GM12878 (cell line): Measurements from ENCODE around the gene DZIP1L. TPM values are rescaled to one million over a fixed set of nuclear protein-coding genes. Genes with fewer than 3 reads are reported as not detected.

Experiments
- ATAC-seq: fragments of 200-7000 bp; cut with Tn5 transposase; 3 replicates; pipeline ENCODE4 v1.9.1; 2020; ENCODE audit warnings: mild to moderate bottlenecking, moderate library complexity
- BruUV-seq: library from RNA; stranded (reverse); fragments of 400-500 nt; replicated peaks from 2 replicates; lab custom pipeline; 2021; lab: Mats Ljungman, UMichigan
- CTCF ChIA-PET: fragments of 300-600 bp; sonication (Branson Sonifier 250); formaldehyde crosslinking; extraction: SDS; loops from one replicate; lab custom pipeline; 2021; ENCODE audit warnings: inconsistent platforms; lab: Yijun Ruan, JAX
- POLR2A ChIA-PET: fragments of 350-600 bp; formaldehyde crosslinking; extraction: SDS; loops from one replicate; lab custom pipeline; 2021; ENCODE audit warnings: inconsistent platforms; lab: Charles Lee
- RAD21 ChIA-PET: fragments of 300-600 bp; sonication (Branson Sonifier 250); formaldehyde crosslinking; loops from one replicate; lab custom pipeline; 2023; ENCODE audit warnings: antibody characterized with exemption; ENCODE audit not compliant: unreplicated experiment; lab: Charles Lee
- SMC1A ChIA-PET: fragments of 300-600 bp; sonication (Branson Sonifier 250); formaldehyde crosslinking; loops from one replicate; lab custom pipeline; 2023; ENCODE audit not compliant: unreplicated experiment, uncharacterized antibody; lab: Charles Lee
- DNase-seq: peaks from one replicate; pipeline ENCODE4 v3.0.0-alpha.2; 2011; ENCODE audit warnings: low read depth, low spot score
- FAIRE-seq: peaks from 3 replicates; lab custom pipeline; 2011; peaks lifted over from hg19 to GRCh38; lab: Jason Lieb, UNC
- H2AFZ ChIP-seq: 2 replicates; pipeline ENCODE4 v1.6.0; 2011; ENCODE audit warnings: low read depth, low read length, control low read depth; ENCODE audit not compliant: control insufficient read depth
- H3K27ac ChIP-seq: 2 replicates; pipeline ENCODE4 v1.5.1; 2011; ENCODE audit warnings: control low read depth; ENCODE audit not compliant: control insufficient read depth, insufficient read depth
- H3K27me3 ChIP-seq, 2 experiments: replicated peaks in 1 of 2; 2 replicates each; pipeline versions ENCODE4 v1.6.0 to v1.6.1; 2011; ENCODE audit warnings: low read length in 1 of 2; ENCODE audit not compliant: control insufficient read depth in 2 of 2, insufficient read depth in 2 of 2
- H3K36me3 ChIP-seq, 2 experiments: 2 replicates each; pipeline ENCODE4 v1.5.1; 2011; ENCODE audit warnings: low read length in 1 of 2; ENCODE audit not compliant: control insufficient read depth in 2 of 2, insufficient read depth in 2 of 2
- H3K4me1 ChIP-seq: 2 replicates; pipeline ENCODE4 v1.6.1; 2011; ENCODE audit warnings: mild to moderate bottlenecking, low read length, moderate library complexity, mixed read lengths; ENCODE audit not compliant: control insufficient read depth, insufficient read depth
- H3K4me2 ChIP-seq: 2 replicates; pipeline ENCODE4 v1.6.0; 2011; ENCODE audit warnings: control low read depth; ENCODE audit not compliant: control insufficient read depth, insufficient read depth
- H3K4me3 ChIP-seq: fragments of 200-600 bp; sonication (generic); 2 replicates; pipeline ENCODE4 v1.5.1; 2016
- H3K79me2 ChIP-seq: 2 replicates; pipeline ENCODE4 v1.6.0; 2011; ENCODE audit warnings: low read length; ENCODE audit not compliant: control insufficient read depth, insufficient read depth
- H3K9ac ChIP-seq: 2 replicates; pipeline ENCODE4 v1.8.0; 2011; ENCODE audit warnings: low read length, control low read depth, mixed read lengths; ENCODE audit not compliant: control insufficient read depth, insufficient read depth
- H3K9me3 ChIP-seq: replicated peaks from 3 replicates; pipeline ENCODE4 v1.5.1; 2011; ENCODE audit warnings: mild to moderate bottlenecking, low read length; ENCODE audit not compliant: control insufficient read depth, insufficient read depth
- H4K20me1 ChIP-seq: 2 replicates; pipeline ENCODE4 v1.6.0; 2011; ENCODE audit not compliant: control insufficient read depth, insufficient read depth
- EGR1 ChIP-seq, 2 experiments: IDR thresholded peaks; 1 replicate in 1 of 2; 2 replicates in 1 of 2; pipeline ENCODE4 v1.6.1; 2011 to 2012; ENCODE audit warnings: low read depth in 2 of 2, low read length in 2 of 2, borderline replicate concordance in 1 of 2, mild to moderate bottlenecking in 1 of 2, moderate library complexity in 1 of 2
- HCFC1 ChIP-seq: fragments of 150-350 bp; IDR thresholded peaks from 2 replicates; pipeline ENCODE4 v1.6.1; 2014; ENCODE audit warnings: low read length
- IKZF1 ChIP-seq: fragments of 450-650 bp; conservative IDR thresholded peaks from 2 replicates; pipeline ENCODE4 v1.6.1; 2017; ENCODE audit warnings: antibody characterized with exemption, mild to moderate bottlenecking
- MTA2 ChIP-seq: fragments of 450-650 bp; IDR thresholded peaks from 2 replicates; pipeline ENCODE4 v1.6.1; 2016; ENCODE audit warnings: low read depth, mild to moderate bottlenecking, moderate library complexity
- NBN ChIP-seq: fragments of 450-650 bp; IDR thresholded peaks from 2 replicates; pipeline ENCODE4 v1.6.1; 2016
- NFXL1 ChIP-seq: fragments of 450-650 bp; IDR thresholded peaks from 2 replicates; pipeline ENCODE4 v1.6.1; 2017; ENCODE audit warnings: antibody characterized with exemption, mild to moderate bottlenecking, borderline replicate concordance
- POLR2A ChIP-seq: IDR thresholded peaks from 2 replicates; pipeline ENCODE4 v1.6.1; 2011; ENCODE audit warnings: low read depth, mild to moderate bottlenecking, low read length
- RAD21 ChIP-seq: IDR thresholded peaks from 2 replicates; pipeline ENCODE4 v1.6.1; 2011; ENCODE audit warnings: mild to moderate bottlenecking, low read depth, low read length, moderate library complexity; ENCODE audit not compliant: insufficient read depth
- RB1 ChIP-seq: fragments of 450-650 bp; formaldehyde crosslinking; IDR thresholded peaks from 2 replicates; pipeline ENCODE4 v1.6.1; 2017; ENCODE audit warnings: mild to moderate bottlenecking, borderline replicate concordance
- RELA ChIP-seq: fragments of 450-650 bp; IDR thresholded peaks from 2 replicates; pipeline ENCODE4 v1.8.0; 2014; ENCODE audit warnings: borderline replicate concordance; ENCODE audit not compliant: partially characterized antibody
- SMC3 ChIP-seq: IDR thresholded peaks from 2 replicates; pipeline ENCODE4 v1.6.1; 2011; ENCODE audit warnings: low read length, improper control_type of control experiment, borderline replicate concordance
- WGBS: methylation state at CpG from one replicate; pipeline ENCODE4 v1.1.6; 2016; ENCODE audit warnings: low lambda C conversion rate; ENCODE audit not compliant: insufficient replicate concordance, insufficient coverage; ENCODE audit errors: missing lambda C conversion rate; 5-methylcytosine and 5-hydroxymethylcytosine counted together
- in situ Hi-C: fragments of 300-500 bp; cut with MboI; formaldehyde crosslinking; loops from 9 replicates; pipeline ENCODE4 v1.14.3; 2018; ENCODE audit warnings: mixed read lengths
- intact Hi-C: fragments of 100-400 bp; cut with micrococcal nuclease; formaldehyde crosslinking; loops from one replicate; pipeline ENCODE4 v1.14.2; 2022; ENCODE audit not compliant: unreplicated experiment
- polyA plus RNA-seq, 11 experiments: library from polyadenylated mRNA; depleted of rRNA in 4 of 11; unstranded in 6 of 11; stranded (reverse) in 5 of 11; fragments of >200 nt; fragmentation: Nextera tagmentation in 4 of 11; fragmentation: Illumina TruSeq in 1 of 11; extraction: Ambion mirVana in 4 of 11; extraction: Trizol in 1 of 11; gene quantifications; 1 replicate in 1 of 11; 2 replicates in 10 of 11; pipeline versions ENCODE4 v1.2.1 to v1.2.3, GENCODE V29; 2011 to 2016; ENCODE audit warnings: inconsistent platforms in 2 of 11, missing spikeins in 2 of 11, low read depth in 1 of 11
- total RNA-seq, 4 experiments: library from RNA; depleted of rRNA in 3 of 4; stranded (reverse); fragments of >200 nt in 3 of 4; fragmentation: Illumina TruSeq in 1 of 4; extraction: Trizol in 1 of 4; gene quantifications; 2 replicates each; pipeline versions ENCODE4 v1.2.1 to v1.2.3, GENCODE V29; 2013 to 2021
- TF ChIP-seq, protein P1 (sequence below): fragments of 450-650 bp; IDR thresholded peaks from 2 replicates; pipeline ENCODE4 v1.6.1; 2017; ENCODE audit warnings: antibody characterized with exemption, mild to moderate bottlenecking, moderate library complexity

The DZIP1L gene
- total and polyA plus RNA-seq, 10 of the 15 experiments (the other 5 are each of a cell fraction or from before 2014, with no cell fraction given), result not detected

DNA sequence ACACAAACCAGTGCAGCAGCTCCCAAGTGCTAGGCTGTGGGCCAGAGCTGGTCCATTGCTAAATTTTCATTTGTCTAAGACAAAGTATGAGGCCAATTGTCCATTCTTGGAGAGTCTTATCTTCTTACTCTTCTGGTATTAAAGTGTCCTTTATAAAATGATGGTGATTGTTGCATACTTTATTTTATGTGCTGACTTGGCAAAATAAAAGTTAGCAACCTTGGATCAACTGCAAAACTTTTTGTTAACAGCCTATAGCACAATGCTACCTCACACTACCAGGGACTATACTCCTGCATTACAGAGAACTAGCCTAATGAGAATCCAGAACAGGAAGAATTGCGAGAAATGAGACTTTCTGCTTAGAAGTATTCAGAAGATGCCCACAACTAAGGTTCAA lies 61.4 kb downstream of the DZIP1L start:
- Histone ChIP-seq H3K4me3 (no peak overlapping the region), H3K4me2 (no peak overlapping the region), H3K9ac (no peak overlapping the region), H3K27me3 (no peaks in the 10 kb centered on the region), H4K20me1 (no peaks in the 10 kb centered on the region), H3K4me1 (no peaks in the 10 kb centered on the region), H3K27ac (no peak overlapping the region), H2AFZ (no peak overlapping the region), H3K36me3 (no peaks in the 10 kb centered on the region), H3K9me3 (no peaks in the 10 kb centered on the region; the same call in 2 of the 3 replicates), H3K79me2 (no peaks in the 10 kb centered on the region)
- CTCF ChIA-PET, result interaction anchor here (0.6 to 4.9 kb wide), 13 partner anchors 12 to 1252 kb away, joined by 3 to 52 read pairs (median 11); no protein-coding TSS in a partner anchor
- POLR2A ChIA-PET, result no interaction called here
- BruUV-seq, result no TSS peak
- in situ Hi-C loops, result loop anchor here (5.0 kb wide), 1 partner anchor 952 kb away; no protein-coding TSS in a partner anchor
- FAIRE-seq, result no peak
- SMC1A ChIA-PET, result interaction anchor here (1.0 to 6.6 kb wide), 4 partner anchors 12 to 344 kb away, joined by 3 to 80 read pairs (median 22); no protein-coding TSS in a partner anchor
- TF ChIP-seq RELA, result no peak
- WGBS, result 47% methylated on average over 1 of the region's 1 CpG
- intact Hi-C loops, result no loop called here
- RAD21 ChIA-PET, result interaction anchor here (1.1 to 4.6 kb wide), 5 partner anchors 12 to 953 kb away, joined by 3 to 43 read pairs (median 18); no protein-coding TSS in a partner anchor
- ATAC-seq, result no peak
- no peak for DNase-seq

DNA sequence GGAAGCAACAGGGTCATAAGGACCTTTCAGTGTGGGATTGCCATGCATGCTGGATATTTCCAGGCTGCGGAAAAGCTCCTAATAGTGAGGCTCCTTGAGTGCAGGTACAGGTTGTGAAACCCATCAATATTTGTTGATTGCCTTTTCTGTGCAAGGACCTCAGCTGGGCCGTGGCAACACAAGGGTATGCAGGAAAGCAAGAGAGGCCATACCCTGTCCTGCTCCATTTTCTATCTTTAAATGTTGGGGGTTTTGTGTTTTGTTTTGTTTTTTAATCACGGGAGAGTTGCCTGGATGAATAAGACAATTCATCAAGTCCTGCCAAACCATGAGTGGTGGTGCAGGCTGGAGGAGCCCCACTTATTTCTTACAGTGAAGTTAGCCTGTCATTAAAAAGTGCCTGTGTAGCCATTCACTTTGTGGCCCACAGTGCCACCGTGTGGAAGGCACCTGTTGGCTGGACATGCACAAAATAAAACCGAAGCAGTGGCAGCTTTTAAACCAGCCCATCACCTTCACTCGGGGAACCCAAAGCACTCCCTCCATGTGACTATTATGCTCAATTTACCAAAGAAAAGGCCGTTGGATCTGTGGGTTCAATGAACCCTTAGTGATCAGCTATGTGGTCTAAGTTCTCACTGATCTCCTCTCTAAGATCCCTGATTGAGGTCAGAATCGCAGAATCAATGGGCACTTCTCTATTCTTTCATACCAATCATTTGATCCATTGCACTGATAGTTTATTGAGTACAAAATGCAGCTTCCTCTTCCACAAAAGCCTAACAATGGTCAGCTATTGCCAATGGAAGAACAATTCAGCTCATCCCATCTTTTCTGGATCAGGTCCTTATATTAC lies 63.2 kb downstream of the DZIP1L start:
- no peaks in the 10 kb centered on the region; the same call in 2 of the 3 replicates for H3K9me3 ChIP-seq
- H3K36me3 ChIP-seq, result no peaks in the 10 kb centered on the region
- in situ Hi-C loops (loop anchor here (5.0 kb wide), 1 partner anchor 950 kb away; no protein-coding TSS in a partner anchor), intact Hi-C loops (loop anchor here (1.0 to 2.0 kb wide), 5 partner anchors 81 to 947 kb away; no protein-coding TSS in a partner anchor)
- ChIA-PET POLR2A (interaction anchor here (0.6 to 0.8 kb wide), 2 partner anchors 35 to 1253 kb away, joined by 4 to 5 read pairs; no protein-coding TSS in a partner anchor), RAD21 (interaction anchor here (0.8 to 4.6 kb wide), 23 partner anchors 8 to 1019 kb away, joined by 3 to 43 read pairs (median 4); no protein-coding TSS in a partner anchor), SMC1A (interaction anchor here (0.6 to 6.6 kb wide), 24 partner anchors 9 to 1020 kb away, joined by 3 to 80 read pairs (median 4); no protein-coding TSS in a partner anchor), CTCF (interaction anchor here (0.5 to 4.9 kb wide), 49 partner anchors 9 to 1020 kb away, joined by 3 to 52 read pairs (median 4); partner anchors contain the start of gene DZIP1L)
- peaks cover 7% of the 10 kb centered on the region; the same call in 1 of the 2 replicates for H3K4me1 ChIP-seq
- H3K27me3 ChIP-seq, result no peaks in the 10 kb centered on the region
- ATAC-seq (peak; percentile 96), FAIRE-seq (peak; percentile 59), DNase-seq (no peak)
- H4K20me1 ChIP-seq, result no peaks in the 10 kb centered on the region
- no peak overlapping the region for H2AFZ ChIP-seq
- no peak overlapping the region for H3K4me2 ChIP-seq
- 32% methylated on average over 8 of the region's 8 CpGs for whole genome bisulfite sequencing
- no peak overlapping the region for H3K4me3 ChIP-seq
- H3K79me2 ChIP-seq, result no peaks in the 10 kb centered on the region
- no peak overlapping the region for H3K27ac ChIP-seq
- BruUV-seq, result no TSS peak
- H3K9ac ChIP-seq, result no peak overlapping the region
- TF ChIP-seq HCFC1, result no peak
- TF ChIP-seq EGR1 (IDR thresholded peaks at IDR 0.05; ENCODE audit: borderline replicate concordance in 1 of 2, low read depth in 2 of 2, low read length in 2 of 2), result no peak
- TF ChIP-seq RB1, result 0 out of 2 replicates have a peak, but pooled peaks have one; percentile 40
- peak; percentile 90 for TF ChIP-seq SMC3
- TF ChIP-seq IKZF1, result no peak
- peak; percentile 91 for TF ChIP-seq RAD21
- no peak for TF ChIP-seq MTA2
- no peak for TF ChIP-seq NBN
- TF ChIP-seq, protein P1, sequence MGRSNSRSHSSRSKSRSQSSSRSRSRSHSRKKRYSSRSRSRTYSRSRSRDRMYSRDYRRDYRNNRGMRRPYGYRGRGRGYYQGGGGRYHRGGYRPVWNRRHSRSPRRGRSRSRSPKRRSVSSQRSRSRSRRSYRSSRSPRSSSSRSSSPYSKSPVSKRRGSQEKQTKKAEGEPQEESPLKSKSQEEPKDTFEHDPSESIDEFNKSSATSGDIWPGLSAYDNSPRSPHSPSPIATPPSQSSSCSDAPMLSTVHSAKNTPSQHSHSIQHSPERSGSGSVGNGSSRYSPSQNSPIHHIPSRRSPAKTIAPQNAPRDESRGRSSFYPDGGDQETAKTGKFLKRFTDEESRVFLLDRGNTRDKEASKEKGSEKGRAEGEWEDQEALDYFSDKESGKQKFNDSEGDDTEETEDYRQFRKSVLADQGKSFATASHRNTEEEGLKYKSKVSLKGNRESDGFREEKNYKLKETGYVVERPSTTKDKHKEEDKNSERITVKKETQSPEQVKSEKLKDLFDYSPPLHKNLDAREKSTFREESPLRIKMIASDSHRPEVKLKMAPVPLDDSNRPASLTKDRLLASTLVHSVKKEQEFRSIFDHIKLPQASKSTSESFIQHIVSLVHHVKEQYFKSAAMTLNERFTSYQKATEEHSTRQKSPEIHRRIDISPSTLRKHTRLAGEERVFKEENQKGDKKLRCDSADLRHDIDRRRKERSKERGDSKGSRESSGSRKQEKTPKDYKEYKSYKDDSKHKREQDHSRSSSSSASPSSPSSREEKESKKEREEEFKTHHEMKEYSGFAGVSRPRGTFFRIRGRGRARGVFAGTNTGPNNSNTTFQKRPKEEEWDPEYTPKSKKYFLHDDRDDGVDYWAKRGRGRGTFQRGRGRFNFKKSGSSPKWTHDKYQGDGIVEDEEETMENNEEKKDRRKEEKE, result no peak
- TF ChIP-seq POLR2A, result no peak
- TF ChIP-seq NFXL1, result no peak
